Measurements from ENCODE around the gene TRABD2B. TPM values are rescaled to one million over a fixed set of nuclear protein-coding genes. Genes with fewer than 3 reads are reported as not detected.

Gene TRABD2B
- polyA plus RNA-seq, 1 of the 3 experiments (the other 2 are of a cell fraction), result 0.03 TPM

- TF ChIP-seq, protein P1, sequence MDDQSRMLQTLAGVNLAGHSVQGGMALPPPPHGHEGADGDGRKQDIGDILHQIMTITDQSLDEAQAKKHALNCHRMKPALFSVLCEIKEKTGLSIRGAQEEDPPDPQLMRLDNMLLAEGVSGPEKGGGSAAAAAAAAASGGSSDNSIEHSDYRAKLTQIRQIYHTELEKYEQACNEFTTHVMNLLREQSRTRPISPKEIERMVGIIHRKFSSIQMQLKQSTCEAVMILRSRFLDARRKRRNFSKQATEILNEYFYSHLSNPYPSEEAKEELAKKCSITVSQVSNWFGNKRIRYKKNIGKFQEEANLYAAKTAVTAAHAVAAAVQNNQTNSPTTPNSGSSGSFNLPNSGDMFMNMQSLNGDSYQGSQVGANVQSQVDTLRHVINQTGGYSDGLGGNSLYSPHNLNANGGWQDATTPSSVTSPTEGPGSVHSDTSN (IDR thresholded peaks at IDR 0.05), result no peak
- TF ChIP-seq RFX5 (IDR thresholded peaks at IDR 0.05; ENCODE audit: low read length) (no peak), NRF1 (IDR thresholded peaks at IDR 0.05; ENCODE audit: low read depth, low read length) (no peak)
- TF ChIP-seq, protein P2, sequence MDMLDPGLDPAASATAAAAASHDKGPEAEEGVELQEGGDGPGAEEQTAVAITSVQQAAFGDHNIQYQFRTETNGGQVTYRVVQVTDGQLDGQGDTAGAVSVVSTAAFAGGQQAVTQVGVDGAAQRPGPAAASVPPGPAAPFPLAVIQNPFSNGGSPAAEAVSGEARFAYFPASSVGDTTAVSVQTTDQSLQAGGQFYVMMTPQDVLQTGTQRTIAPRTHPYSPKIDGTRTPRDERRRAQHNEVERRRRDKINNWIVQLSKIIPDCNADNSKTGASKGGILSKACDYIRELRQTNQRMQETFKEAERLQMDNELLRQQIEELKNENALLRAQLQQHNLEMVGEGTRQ (IDR thresholded peaks at IDR 0.05; ENCODE audit: borderline replicate concordance, low read depth, low read length), result no peak
Measured at GRCh38 chr1:47751996-47752451, 245.2 kb downstream of the TRABD2B start (continued).

DNA sequence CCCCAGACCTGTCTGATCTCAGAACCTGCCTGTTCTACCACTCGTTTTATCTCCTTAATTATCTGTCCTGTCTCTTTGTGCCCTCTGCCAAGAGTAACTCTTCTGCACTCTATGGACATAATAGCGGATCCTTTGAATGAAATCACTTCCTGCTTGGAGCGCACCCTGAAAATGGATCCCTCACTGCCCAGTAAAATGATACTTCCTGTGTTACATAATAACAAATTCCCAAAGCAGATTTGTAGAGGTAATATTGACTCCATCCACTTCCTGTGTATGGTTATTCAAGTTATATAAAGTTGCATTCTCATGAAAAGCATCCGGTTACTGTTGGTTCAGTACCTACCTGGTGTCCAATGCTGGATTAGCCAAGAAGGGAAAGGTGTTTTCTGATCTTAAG lies 246.0 kb downstream of the TRABD2B start:
- H3F3A ChIP-seq (replicated peaks; ENCODE audit: insufficient read depth), result no peaks in the 10 kb centered on the region
- CTCF ChIA-PET, result interaction anchor here (2.4 kb wide), 1 partner anchor 310 kb away, joined by 8 read pairs; no protein-coding TSS in a partner anchor

More for the DNA sequence above, 246.0 kb downstream of the TRABD2B start:
- no peaks in the 10 kb centered on the region for H4K20me1 ChIP-seq (ENCODE audit: insufficient read depth)
- no peak overlapping the region for H3K9ac ChIP-seq
- no peak overlapping the region for H3K27ac ChIP-seq (ENCODE audit: low read depth in 2 of 2, low read length in 1 of 2)
- WGBS (ENCODE audit: low lambda C conversion rate), result 56% methylated on average over 4 of the region's 4 CpGs
- POLR2A ChIA-PET, result no interaction called here
- no peak overlapping the region for H3K4me3 ChIP-seq (ENCODE audit: low read depth in 2 of 2, low read length in 1 of 2)
- DNase-seq, result no peak
- H3K9me2 ChIP-seq, result no peaks in the 10 kb centered on the region
- H2AFZ ChIP-seq (ENCODE audit: low read depth), result peak overlapping the region; percentile 68; the same call in 1 of the 2 replicates
- no peaks in the 10 kb centered on the region; the same call in 1 of the 2 replicates for H3K27me3 ChIP-seq (ENCODE audit: insufficient read depth)
- no peak overlapping the region for H3K4me2 ChIP-seq
- no peaks in the 10 kb centered on the region for H3K9me3 ChIP-seq
- H3K79me2 ChIP-seq (ENCODE audit: insufficient read depth), result no peaks in the 10 kb centered on the region
- H3K4me1 ChIP-seq (ENCODE audit: control insufficient read depth in 1 of 2, insufficient read depth in 2 of 2, low read depth in 1 of 2, low read length in 1 of 2), result no peaks in the 10 kb centered on the region
- H3K36me3 ChIP-seq (replicated peaks in 1 of 2; ENCODE audit: control insufficient read depth in 1 of 2, insufficient read depth in 2 of 2, low read length in 1 of 2), result no peaks in the 10 kb centered on the region
- TF ChIP-seq GABPA (IDR thresholded peaks at IDR 0.05; ENCODE audit: low read depth), result peak; percentile 63
- no peak for TF ChIP-seq FOXM1 (IDR thresholded peaks at IDR 0.05; ENCODE audit: low read depth)
- TF ChIP-seq, protein P3, sequence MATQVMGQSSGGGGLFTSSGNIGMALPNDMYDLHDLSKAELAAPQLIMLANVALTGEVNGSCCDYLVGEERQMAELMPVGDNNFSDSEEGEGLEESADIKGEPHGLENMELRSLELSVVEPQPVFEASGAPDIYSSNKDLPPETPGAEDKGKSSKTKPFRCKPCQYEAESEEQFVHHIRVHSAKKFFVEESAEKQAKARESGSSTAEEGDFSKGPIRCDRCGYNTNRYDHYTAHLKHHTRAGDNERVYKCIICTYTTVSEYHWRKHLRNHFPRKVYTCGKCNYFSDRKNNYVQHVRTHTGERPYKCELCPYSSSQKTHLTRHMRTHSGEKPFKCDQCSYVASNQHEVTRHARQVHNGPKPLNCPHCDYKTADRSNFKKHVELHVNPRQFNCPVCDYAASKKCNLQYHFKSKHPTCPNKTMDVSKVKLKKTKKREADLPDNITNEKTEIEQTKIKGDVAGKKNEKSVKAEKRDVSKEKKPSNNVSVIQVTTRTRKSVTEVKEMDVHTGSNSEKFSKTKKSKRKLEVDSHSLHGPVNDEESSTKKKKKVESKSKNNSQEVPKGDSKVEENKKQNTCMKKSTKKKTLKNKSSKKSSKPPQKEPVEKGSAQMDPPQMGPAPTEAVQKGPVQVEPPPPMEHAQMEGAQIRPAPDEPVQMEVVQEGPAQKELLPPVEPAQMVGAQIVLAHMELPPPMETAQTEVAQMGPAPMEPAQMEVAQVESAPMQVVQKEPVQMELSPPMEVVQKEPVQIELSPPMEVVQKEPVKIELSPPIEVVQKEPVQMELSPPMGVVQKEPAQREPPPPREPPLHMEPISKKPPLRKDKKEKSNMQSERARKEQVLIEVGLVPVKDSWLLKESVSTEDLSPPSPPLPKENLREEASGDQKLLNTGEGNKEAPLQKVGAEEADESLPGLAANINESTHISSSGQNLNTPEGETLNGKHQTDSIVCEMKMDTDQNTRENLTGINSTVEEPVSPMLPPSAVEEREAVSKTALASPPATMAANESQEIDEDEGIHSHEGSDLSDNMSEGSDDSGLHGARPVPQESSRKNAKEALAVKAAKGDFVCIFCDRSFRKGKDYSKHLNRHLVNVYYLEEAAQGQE (IDR thresholded peaks at IDR 0.05; ENCODE audit: low read depth, low read length), result no peak
- TF ChIP-seq RXRA (IDR thresholded peaks at IDR 0.05; ENCODE audit: borderline replicate concordance, low read depth), result no peak
- TF ChIP-seq RCOR1 (IDR thresholded peaks at IDR 0.05; ENCODE audit: low read length), result no peak
- no peak for TF ChIP-seq POLR2AphosphoS5 (IDR thresholded peaks at IDR 0.05; ENCODE audit: low read depth, low read length)
- TF ChIP-seq, protein P4, sequence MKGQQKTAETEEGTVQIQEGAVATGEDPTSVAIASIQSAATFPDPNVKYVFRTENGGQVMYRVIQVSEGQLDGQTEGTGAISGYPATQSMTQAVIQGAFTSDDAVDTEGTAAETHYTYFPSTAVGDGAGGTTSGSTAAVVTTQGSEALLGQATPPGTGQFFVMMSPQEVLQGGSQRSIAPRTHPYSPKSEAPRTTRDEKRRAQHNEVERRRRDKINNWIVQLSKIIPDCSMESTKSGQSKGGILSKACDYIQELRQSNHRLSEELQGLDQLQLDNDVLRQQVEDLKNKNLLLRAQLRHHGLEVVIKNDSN (IDR thresholded peaks at IDR 0.05; ENCODE audit: borderline replicate concordance, low read depth), result no peak

All from SK-N-SH (cell line).